ENCODE measurements around the gene TRIM6.

DNA sequence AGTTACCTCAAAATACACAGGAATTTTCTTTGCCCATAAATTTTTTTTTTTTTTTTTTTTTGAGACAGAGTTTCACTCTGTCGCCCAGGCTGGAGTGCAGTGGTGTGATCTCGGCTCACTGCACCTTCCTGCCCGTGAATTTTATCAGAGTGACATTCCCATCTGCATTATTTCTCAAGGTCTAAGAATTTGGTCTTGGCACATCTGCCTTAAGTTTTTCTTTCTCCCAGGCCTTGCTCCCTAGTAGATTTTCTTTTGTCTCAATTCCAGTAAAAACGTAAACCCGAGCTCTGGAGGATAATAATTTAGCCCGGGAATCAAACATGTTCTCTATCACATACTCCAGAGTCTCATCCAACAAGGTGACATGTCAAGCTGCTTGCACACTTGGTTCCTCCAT lies 12.4 kb downstream of the TRIM6 start:
- TF ChIP-seq, protein P1, sequence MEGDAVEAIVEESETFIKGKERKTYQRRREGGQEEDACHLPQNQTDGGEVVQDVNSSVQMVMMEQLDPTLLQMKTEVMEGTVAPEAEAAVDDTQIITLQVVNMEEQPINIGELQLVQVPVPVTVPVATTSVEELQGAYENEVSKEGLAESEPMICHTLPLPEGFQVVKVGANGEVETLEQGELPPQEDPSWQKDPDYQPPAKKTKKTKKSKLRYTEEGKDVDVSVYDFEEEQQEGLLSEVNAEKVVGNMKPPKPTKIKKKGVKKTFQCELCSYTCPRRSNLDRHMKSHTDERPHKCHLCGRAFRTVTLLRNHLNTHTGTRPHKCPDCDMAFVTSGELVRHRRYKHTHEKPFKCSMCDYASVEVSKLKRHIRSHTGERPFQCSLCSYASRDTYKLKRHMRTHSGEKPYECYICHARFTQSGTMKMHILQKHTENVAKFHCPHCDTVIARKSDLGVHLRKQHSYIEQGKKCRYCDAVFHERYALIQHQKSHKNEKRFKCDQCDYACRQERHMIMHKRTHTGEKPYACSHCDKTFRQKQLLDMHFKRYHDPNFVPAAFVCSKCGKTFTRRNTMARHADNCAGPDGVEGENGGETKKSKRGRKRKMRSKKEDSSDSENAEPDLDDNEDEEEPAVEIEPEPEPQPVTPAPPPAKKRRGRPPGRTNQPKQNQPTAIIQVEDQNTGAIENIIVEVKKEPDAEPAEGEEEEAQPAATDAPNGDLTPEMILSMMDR (IDR thresholded peaks at IDR 0.05) = no peak
- TF ChIP-seq POLR2AphosphoS5 (IDR thresholded peaks at IDR 0.05) (no peak), POLR2A (IDR thresholded peaks at IDR 0.05) (no peak), EP300 (IDR thresholded peaks at IDR 0.05) (no peak)

Measured in stomach (tissue), 4 donors.